CD4-positive, alpha-beta memory T cell (primary cell): ENCODE data around the gene SYT1. TPM values are rescaled to one million over a fixed set of nuclear protein-coding genes. Genes with fewer than 3 reads are reported as not detected.

Experiments
- CTCF ChIA-PET: fragments of 350-600 bp; sonication (Branson Sonifier 250); formaldehyde crosslinking; loops from one replicate; lab custom pipeline; 2021; ENCODE audit warnings: inconsistent platforms; ENCODE audit not compliant: partially characterized antibody; lab: Charles Lee
- POLR2A ChIA-PET: fragments of 350-600 bp; sonication (Branson Sonifier 250); formaldehyde crosslinking; loops from one replicate; lab custom pipeline; 2021; ENCODE audit not compliant: partially characterized antibody; lab: Charles Lee
- DNase-seq, 5 donors: peaks; one replicate each; pipeline versions ENCODE4 v3.0.0 to v3.0.0-alpha.2; 2020 to 2022; ENCODE audit warnings: mixed read lengths in 1 of 5
- H3K27ac ChIP-seq: one replicate; pipeline ENCODE4 v1.7.0; 2013; ENCODE audit warnings: low read depth, low read length
- H3K27me3 ChIP-seq: 2 replicates; pipeline ENCODE4 v1.7.0; 2013; ENCODE audit warnings: mild to moderate bottlenecking, low read length, moderate library complexity; ENCODE audit not compliant: insufficient read depth
- H3K36me3 ChIP-seq: 2 replicates; pipeline ENCODE4 v1.7.0; 2013; ENCODE audit warnings: mild to moderate bottlenecking, low read length, moderate library complexity; ENCODE audit not compliant: insufficient read depth
- H3K4me1 ChIP-seq: 2 replicates; pipeline ENCODE4 v1.7.0; 2013; ENCODE audit warnings: mild to moderate bottlenecking, low read length, moderate library complexity; ENCODE audit not compliant: insufficient read depth
- H3K4me3 ChIP-seq, 2 donors: one replicate each; pipeline ENCODE4 v1.7.0; 2013; ENCODE audit warnings: low read length in 2 of 2, mild to moderate bottlenecking in 1 of 2
- H3K9me3 ChIP-seq, 2 donors: one replicate each; pipeline ENCODE4 v1.7.0; 2013; ENCODE audit warnings: low read length in 2 of 2, control low read depth in 1 of 2; ENCODE audit not compliant: control insufficient read depth in 1 of 2
- H3K27ac Mint-ChIP-seq, 7 donors: one replicate each; pipeline ENCODE4 v1.8.0; 2020 to 2021; ENCODE audit warnings: mixed read lengths in 7 of 7, mild to moderate bottlenecking in 6 of 7, inconsistent platforms in 3 of 7, moderate library complexity in 3 of 7
- H3K27me3 Mint-ChIP-seq, 2 donors: one replicate each; pipeline ENCODE4 v1.8.0; 2020 to 2021; ENCODE audit warnings: mixed read lengths in 2 of 2
- H3K36me3 Mint-ChIP-seq, 2 donors: one replicate each; pipeline ENCODE4 v1.8.0; 2020 to 2021; ENCODE audit warnings: mixed read lengths in 2 of 2, inconsistent platforms in 1 of 2, mild to moderate bottlenecking in 1 of 2
- H3K4me1 Mint-ChIP-seq, 4 donors: one replicate each; pipeline ENCODE4 v1.8.0; 2020 to 2021; ENCODE audit warnings: mixed read lengths in 4 of 4, mild to moderate bottlenecking in 1 of 4
- H3K4me3 Mint-ChIP-seq, 8 donors: one replicate each; pipeline ENCODE4 v1.8.0; 2020 to 2021; ENCODE audit warnings: mixed read lengths in 8 of 8, mild to moderate bottlenecking in 7 of 8, moderate library complexity in 6 of 8, inconsistent platforms in 3 of 8
- H3K9me3 Mint-ChIP-seq, 8 donors: one replicate each; pipeline ENCODE4 v1.8.0; 2020 to 2021; ENCODE audit warnings: mixed read lengths in 8 of 8, mild to moderate bottlenecking in 5 of 8, inconsistent platforms in 3 of 8, moderate library complexity in 1 of 8
- intact Hi-C: fragments of 100-400 bp; cut with micrococcal nuclease; formaldehyde crosslinking; loops from one replicate; pipeline ENCODE4 v1.15.1; 2023
- polyA plus RNA-seq, 2 donors: library from polyadenylated mRNA; unstranded; fragments of 300-500 nt; fragmentation: Illumina TruSeq; gene quantifications; one replicate each; pipeline ENCODE4 v1.2.3, GENCODE V29; 2021
- total RNA-seq, 2 experiments: library from RNA; stranded (reverse); gene quantifications; one replicate each; pipeline ENCODE4 v1.2.3, GENCODE V29; 2021

The SYT1 gene
- total and polyA plus RNA-seq, 4 experiments from 2014 or later = not detected

GRCh38 chr12:79444089-79444488 lies 579.5 kb downstream of the SYT1 start:
- Histone ChIP-seq H3K4me1 (no peaks in the 10 kb centered on the region), H3K36me3 (no peaks in the 10 kb centered on the region), H3K27ac (no peak overlapping the region), H3K4me3 (no peak overlapping the region), H3K27me3 (no peaks in the 10 kb centered on the region), H3K9me3 (no peaks in the 10 kb centered on the region)
- Mint-ChIP-seq H3K4me3 (no peak overlapping the region), H3K36me3 (no peaks in the 10 kb centered on the region), H3K9me3 (peaks cover 0 to 2% (median 0%) of the 10 kb centered on the region in 8 donors), H3K4me1 (no peaks in the 10 kb centered on the region), H3K27ac (no peak overlapping the region), H3K27me3 (no peaks in the 10 kb centered on the region)
- DNase-seq = no peak
- intact Hi-C loops = no loop called here
- CTCF ChIA-PET = no interaction called here
- POLR2A ChIA-PET = no interaction called here

DNA sequence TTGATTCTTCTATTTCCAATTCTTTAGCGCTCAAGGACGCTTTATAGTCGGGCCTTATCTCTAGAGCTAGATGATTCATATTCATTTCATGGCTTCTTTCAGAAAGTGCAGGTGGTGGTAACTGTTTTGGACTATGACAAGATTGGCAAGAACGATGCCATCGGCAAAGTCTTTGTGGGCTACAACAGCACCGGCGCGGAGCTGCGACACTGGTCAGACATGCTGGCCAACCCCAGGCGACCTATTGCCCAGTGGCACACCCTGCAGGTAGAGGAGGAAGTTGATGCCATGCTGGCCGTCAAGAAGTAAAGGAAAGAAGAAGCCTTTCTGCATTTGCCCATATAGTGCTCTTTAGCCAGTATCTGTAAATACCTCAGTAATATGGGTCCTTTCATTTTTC lies 584.2 kb downstream of the SYT1 start:
- no peaks in the 10 kb centered on the region for H3K9me3 ChIP-seq
- Mint-ChIP-seq H3K27me3 (no peaks in the 10 kb centered on the region), H3K4me3 (no peak overlapping the region), H3K27ac (no peak overlapping the region), H3K4me1 (no peaks in the 10 kb centered on the region), H3K36me3 (no peaks in the 10 kb centered on the region), H3K9me3 (peaks cover 0 to 2% (median 0%) of the 10 kb centered on the region in 8 donors)
- H3K27me3 ChIP-seq = no peaks in the 10 kb centered on the region
- intact Hi-C loops = no loop called here
- no peak overlapping the region for H3K27ac ChIP-seq
- no peak for DNase-seq
- POLR2A ChIA-PET = no interaction called here
- H3K4me1 ChIP-seq = no peaks in the 10 kb centered on the region
- no peak overlapping the region for H3K4me3 ChIP-seq
- no peaks in the 10 kb centered on the region for H3K36me3 ChIP-seq
- CTCF ChIA-PET = no interaction called here

- Histone ChIP-seq H3K27me3 (no peaks in the 10 kb centered on the region), H3K27ac (no peak overlapping the region), H3K9me3 (no peaks in the 10 kb centered on the region), H3K36me3 (no peaks in the 10 kb centered on the region), H3K4me1 (no peaks in the 10 kb centered on the region), H3K4me3 (no peak overlapping the region)
- DNase-seq = no peak
- Mint-ChIP-seq H3K9me3 (peaks cover 0 to 2% (median 0%) of the 10 kb centered on the region in 8 donors), H3K27ac (no peak overlapping the region), H3K36me3 (no peaks in the 10 kb centered on the region), H3K4me1 (no peaks in the 10 kb centered on the region), H3K27me3 (no peaks in the 10 kb centered on the region), H3K4me3 (no peak overlapping the region)
- intact Hi-C loops = no loop called here
- CTCF ChIA-PET = no interaction called here
- POLR2A ChIA-PET = no interaction called here
These were observed 586.8 kb downstream of the SYT1 start for GRCh38 chr12:79451365-79451764.

- H3K9me3 Mint-ChIP-seq = peaks cover 0 to 2% (median 0%) of the 10 kb centered on the region in 8 donors
- no peak overlapping the region for H3K27ac ChIP-seq
- no peak for DNase-seq
- CTCF ChIA-PET = no interaction called here
- H3K27me3 Mint-ChIP-seq = no peaks in the 10 kb centered on the region
- H3K4me3 Mint-ChIP-seq = no peak overlapping the region
- H3K9me3 ChIP-seq = no peaks in the 10 kb centered on the region
- POLR2A ChIA-PET = no interaction called here
- intact Hi-C loops = no loop called here
- no peaks in the 10 kb centered on the region for H3K27me3 ChIP-seq
- no peaks in the 10 kb centered on the region for H3K36me3 Mint-ChIP-seq
- H3K36me3 ChIP-seq = no peaks in the 10 kb centered on the region
- no peak overlapping the region for H3K27ac Mint-ChIP-seq
- no peak overlapping the region for H3K4me3 ChIP-seq
- H3K4me1 ChIP-seq = no peaks in the 10 kb centered on the region
- no peaks in the 10 kb centered on the region for H3K4me1 Mint-ChIP-seq
These were observed 587.4 kb downstream of the SYT1 start for GRCh38 chr12:79451978-79452377.

DNA sequence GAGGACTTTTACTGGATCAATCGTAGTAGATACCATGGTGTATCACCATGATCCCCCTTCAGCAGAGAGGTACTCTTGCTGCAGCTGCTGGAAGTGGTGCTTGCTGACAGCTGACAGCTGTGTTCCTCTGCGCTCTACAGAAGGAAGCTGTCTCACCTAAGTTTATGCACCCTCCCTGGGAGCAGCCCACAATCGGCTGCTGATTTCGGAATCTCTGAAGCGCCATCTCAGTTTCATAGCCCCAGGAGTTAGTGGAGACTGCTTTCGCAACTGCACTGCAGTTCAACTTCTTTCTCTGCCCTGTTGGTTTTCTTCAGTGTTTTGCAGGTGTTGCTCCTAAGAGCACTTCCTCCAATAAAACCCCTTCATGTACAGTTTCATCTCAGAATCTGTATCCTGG lies 588.3 kb downstream of the SYT1 start:
- intact Hi-C loops = no loop called here
- no peaks in the 10 kb centered on the region for H3K36me3 Mint-ChIP-seq
- POLR2A ChIA-PET = no interaction called here

GRCh38 chr12:79453820-79454219 lies 589.2 kb downstream of the SYT1 start:
- no peaks in the 10 kb centered on the region for H3K4me1 ChIP-seq
- intact Hi-C loops = no loop called here
- H3K36me3 ChIP-seq = no peaks in the 10 kb centered on the region
- CTCF ChIA-PET = no interaction called here
- no peaks in the 10 kb centered on the region for H3K27me3 ChIP-seq
- H3K27ac ChIP-seq = no peak overlapping the region
- DNase-seq = no peak
- Mint-ChIP-seq H3K27me3 (no peaks in the 10 kb centered on the region), H3K36me3 (no peaks in the 10 kb centered on the region), H3K9me3 (no peaks in the 10 kb centered on the region), H3K4me1 (no peaks in the 10 kb centered on the region), H3K4me3 (no peak overlapping the region), H3K27ac (no peak overlapping the region)
- no peak overlapping the region for H3K4me3 ChIP-seq
- POLR2A ChIA-PET = no interaction called here
- no peaks in the 10 kb centered on the region for H3K9me3 ChIP-seq

More for the DNA sequence above, 588.3 kb downstream of the SYT1 start:
- Mint-ChIP-seq H3K9me3 (no peaks in the 10 kb centered on the region), H3K27ac (no peak overlapping the region), H3K4me3 (no peak overlapping the region), H3K27me3 (no peaks in the 10 kb centered on the region), H3K4me1 (no peaks in the 10 kb centered on the region)
- Histone ChIP-seq H3K9me3 (no peaks in the 10 kb centered on the region), H3K36me3 (no peaks in the 10 kb centered on the region), H3K4me1 (no peaks in the 10 kb centered on the region), H3K27ac (no peak overlapping the region), H3K4me3 (no peak overlapping the region), H3K27me3 (no peaks in the 10 kb centered on the region)
- CTCF ChIA-PET = no interaction called here
- no peak for DNase-seq

DNA sequence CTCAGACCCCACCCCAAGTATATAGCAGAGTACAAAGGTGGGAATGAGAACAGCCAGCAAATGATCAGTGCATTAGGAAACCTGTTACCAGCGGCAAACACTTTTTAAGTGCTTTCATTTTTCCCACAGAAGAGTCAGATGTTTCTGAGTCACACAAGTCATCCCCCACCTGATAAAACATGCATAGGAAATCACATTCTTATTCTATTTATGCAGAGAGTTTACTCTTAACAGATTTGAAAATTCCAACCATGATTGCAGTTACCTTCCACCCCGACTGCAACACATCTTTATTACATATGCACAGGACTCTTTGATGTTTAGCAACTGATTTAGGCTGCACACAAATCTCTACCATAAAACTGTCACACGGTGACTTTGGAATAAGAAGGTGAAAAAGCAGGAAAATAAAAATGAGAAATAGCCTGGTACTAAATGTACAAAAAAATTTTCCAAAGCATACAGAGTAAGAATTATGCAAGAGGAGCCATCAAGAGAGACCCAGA lies 589.8 kb downstream of the SYT1 start:
- H3K27ac ChIP-seq = no peak overlapping the region
- POLR2A ChIA-PET = no interaction called here
- no peak for DNase-seq
- Mint-ChIP-seq H3K4me1 (no peaks in the 10 kb centered on the region), H3K9me3 (no peaks in the 10 kb centered on the region), H3K36me3 (no peaks in the 10 kb centered on the region), H3K27me3 (no peaks in the 10 kb centered on the region), H3K27ac (no peak overlapping the region), H3K4me3 (no peak overlapping the region)
- H3K4me3 ChIP-seq = no peak overlapping the region
- CTCF ChIA-PET = no interaction called here
- H3K4me1 ChIP-seq = no peaks in the 10 kb centered on the region
- no peaks in the 10 kb centered on the region for H3K27me3 ChIP-seq
- no peaks in the 10 kb centered on the region for H3K9me3 ChIP-seq
- H3K36me3 ChIP-seq = no peaks in the 10 kb centered on the region
- intact Hi-C loops = no loop called here

GRCh38 chr12:79455286-79455685 lies 590.7 kb downstream of the SYT1 start:
- no peak overlapping the region for H3K27ac ChIP-seq
- ChIA-PET CTCF (no interaction called here), POLR2A (no interaction called here)
- H3K27me3 ChIP-seq = no peaks in the 10 kb centered on the region
- H3K9me3 ChIP-seq = no peaks in the 10 kb centered on the region
- H3K9me3 Mint-ChIP-seq = peaks cover 0 to 2% (median 0%) of the 10 kb centered on the region in 8 donors
- no peak overlapping the region for H3K4me3 ChIP-seq
- H3K27me3 Mint-ChIP-seq = no peaks in the 10 kb centered on the region
- H3K4me3 Mint-ChIP-seq = no peak overlapping the region
- no peak for DNase-seq
- no peaks in the 10 kb centered on the region for H3K36me3 ChIP-seq
- no peak overlapping the region for H3K27ac Mint-ChIP-seq
- no peaks in the 10 kb centered on the region for H3K36me3 Mint-ChIP-seq
- no peaks in the 10 kb centered on the region for H3K4me1 ChIP-seq
- intact Hi-C loops = no loop called here
- H3K4me1 Mint-ChIP-seq = no peaks in the 10 kb centered on the region
